Measurements from ENCODE around the gene IGFLR1. TPM values are rescaled to one million over a fixed set of nuclear protein-coding genes. Genes with fewer than 3 reads are reported as not detected.

Gene IGFLR1
- polyA plus RNA-seq, 1 of the 3 experiments (the other 2 are of a cell fraction): 5.6 TPM

- no peak overlapping the region for H3K9ac ChIP-seq
- DNase-seq: no peak
- no peak overlapping the region for H3K4me3 ChIP-seq (ENCODE audit: low read depth in 2 of 2, low read length in 1 of 2)
- POLR2A ChIA-PET: no interaction called here
- H3K9me3 ChIP-seq: no peaks in the 10 kb centered on the region
- H3K36me3 ChIP-seq (replicated peaks in 1 of 2; ENCODE audit: control insufficient read depth in 1 of 2, insufficient read depth in 2 of 2, low read length in 1 of 2): peaks cover 5 to 32% of the 10 kb centered on the region in 2 experiments
- peaks cover 4% of the 10 kb centered on the region for H4K20me1 ChIP-seq (ENCODE audit: insufficient read depth)
- 90% methylated on average over 13 of the region's 13 CpGs for WGBS (ENCODE audit: low lambda C conversion rate)
- no peak overlapping the region for H3K27ac ChIP-seq (ENCODE audit: low read depth in 2 of 2, low read length in 1 of 2)
- H3F3A ChIP-seq (replicated peaks; ENCODE audit: insufficient read depth): peaks cover 10% of the 10 kb centered on the region
- no peaks in the 10 kb centered on the region for H3K27me3 ChIP-seq (ENCODE audit: insufficient read depth)
- no peaks in the 10 kb centered on the region for H3K9me2 ChIP-seq
- CTCF ChIA-PET: no interaction called here
- peaks cover 29% of the 10 kb centered on the region for H3K79me2 ChIP-seq (ENCODE audit: insufficient read depth)
- H3K4me1 ChIP-seq (ENCODE audit: control insufficient read depth in 1 of 2, insufficient read depth in 2 of 2, low read depth in 1 of 2, low read length in 1 of 2): peaks cover 11 to 20% of the 10 kb centered on the region in 2 experiments; a peak in 3 of 4 replicates
- TF ChIP-seq EZH2phosphoT487 (IDR thresholded peaks at IDR 0.05; ENCODE audit: borderline replicate concordance, low read depth): no peak
- TF ChIP-seq JUND (IDR thresholded peaks at IDR 0.05): no peak
- TF ChIP-seq MXI1 (IDR thresholded peaks at IDR 0.05; ENCODE audit: low read depth, low read length): no peak
- no peak overlapping the region for H3K4me2 ChIP-seq
- no peak overlapping the region for H2AFZ ChIP-seq (ENCODE audit: low read depth)
Observed at GRCh38 chr19:35754370-35755130, 12.3 kb upstream of the IGFLR1 start.

- POLR2A ChIA-PET: no interaction called here
- CTCF ChIA-PET: no interaction called here
Observed at GRCh38 chr19:35753634-35754369, 11.6 kb upstream of the IGFLR1 start.

GRCh38 chr19:35752746-35753350 is 10.6 kb upstream of the IGFLR1 start:
- Histone ChIP-seq H3K4me3 (ENCODE audit: low read depth in 2 of 2, low read length in 1 of 2) (no peak overlapping the region), H3K9me2 (no peaks in the 10 kb centered on the region), H3K36me3 (replicated peaks in 1 of 2; ENCODE audit: control insufficient read depth in 1 of 2, insufficient read depth in 2 of 2, low read length in 1 of 2) (peaks cover 6 to 32% of the 10 kb centered on the region in 2 experiments), H3K4me1 (ENCODE audit: control insufficient read depth in 1 of 2, insufficient read depth in 2 of 2, low read depth in 1 of 2, low read length in 1 of 2) (peaks cover 9 to 15% of the 10 kb centered on the region in 2 experiments; a peak in 2 of 4 replicates), H3K27me3 (ENCODE audit: insufficient read depth) (no peaks in the 10 kb centered on the region), H3K27ac (ENCODE audit: low read depth in 2 of 2, low read length in 1 of 2) (no peak overlapping the region), H3K4me2 (no peak overlapping the region), H3K9me3 (no peaks in the 10 kb centered on the region), H2AFZ (ENCODE audit: low read depth) (no peak overlapping the region), H3K79me2 (ENCODE audit: insufficient read depth) (peaks cover 28% of the 10 kb centered on the region), H4K20me1 (ENCODE audit: insufficient read depth) (no peaks in the 10 kb centered on the region), H3F3A (replicated peaks; ENCODE audit: insufficient read depth) (peaks cover 11% of the 10 kb centered on the region), H3K9ac (no peak overlapping the region)
- CTCF ChIA-PET: interaction anchor here (1.8 kb wide), 1 partner anchor 67 kb away, joined by 6 read pairs; no protein-coding TSS in a partner anchor
- TF ChIP-seq EZH2phosphoT487 (IDR thresholded peaks at IDR 0.05; ENCODE audit: borderline replicate concordance, low read depth): no peak
- TF ChIP-seq MXI1 (IDR thresholded peaks at IDR 0.05; ENCODE audit: low read depth, low read length): no peak
- TF ChIP-seq JUND (IDR thresholded peaks at IDR 0.05): no peak
- TF ChIP-seq RXRA (IDR thresholded peaks at IDR 0.05; ENCODE audit: borderline replicate concordance, low read depth): no peak
- no peak for TF ChIP-seq USF1 (IDR thresholded peaks at IDR 0.05; ENCODE audit: borderline replicate concordance, low read depth)
- TF ChIP-seq TCF12 (IDR thresholded peaks at IDR 0.05): no peak
- TF ChIP-seq MEF2A (IDR thresholded peaks at IDR 0.05; ENCODE audit: borderline replicate concordance, low read depth): no peak
- no peak for TF ChIP-seq PBX3 (IDR thresholded peaks at IDR 0.05)
- TF ChIP-seq POLR2AphosphoS5 (IDR thresholded peaks at IDR 0.05; ENCODE audit: low read depth, low read length): no peak
- no peak for TF ChIP-seq TAF1 (IDR thresholded peaks at IDR 0.05; ENCODE audit: borderline replicate concordance, low read depth, low read length)
- no peak for TF ChIP-seq RFX5 (IDR thresholded peaks at IDR 0.05; ENCODE audit: low read length)
- no peak for TF ChIP-seq FOXM1 (IDR thresholded peaks at IDR 0.05; ENCODE audit: low read depth)
- no peak for DNase-seq
- WGBS (ENCODE audit: low lambda C conversion rate): 93% methylated on average over 7 of the region's 20 CpGs
- POLR2A ChIA-PET: no interaction called here

More at GRCh38 chr19:35753634-35754369, 11.6 kb upstream of the IGFLR1 start:
- H3K9me2 ChIP-seq: no peaks in the 10 kb centered on the region
- H4K20me1 ChIP-seq (ENCODE audit: insufficient read depth): no peaks in the 10 kb centered on the region; the same call in 1 of the 2 replicates
- WGBS (ENCODE audit: low lambda C conversion rate): 96% methylated on average over 11 of the region's 20 CpGs
- no peak overlapping the region for H3K4me2 ChIP-seq
- H3K36me3 ChIP-seq (replicated peaks in 1 of 2; ENCODE audit: control insufficient read depth in 1 of 2, insufficient read depth in 2 of 2, low read length in 1 of 2): peaks cover 5 to 32% of the 10 kb centered on the region in 2 experiments
- DNase-seq: no peak
- no peak overlapping the region for H3K27ac ChIP-seq (ENCODE audit: low read depth in 2 of 2, low read length in 1 of 2)
- H3F3A ChIP-seq (replicated peaks; ENCODE audit: insufficient read depth): peaks cover 10% of the 10 kb centered on the region
- H3K4me3 ChIP-seq (ENCODE audit: low read depth in 2 of 2, low read length in 1 of 2): no peak overlapping the region
- H3K9me3 ChIP-seq: no peaks in the 10 kb centered on the region
- no peaks in the 10 kb centered on the region for H3K27me3 ChIP-seq (ENCODE audit: insufficient read depth)
- H3K9ac ChIP-seq: no peak overlapping the region
- H3K4me1 ChIP-seq (ENCODE audit: control insufficient read depth in 1 of 2, insufficient read depth in 2 of 2, low read depth in 1 of 2, low read length in 1 of 2): peaks cover 10 to 15% of the 10 kb centered on the region in 2 experiments; a peak in 3 of 4 replicates
- H3K79me2 ChIP-seq (ENCODE audit: insufficient read depth): peaks cover 29% of the 10 kb centered on the region
- H2AFZ ChIP-seq (ENCODE audit: low read depth): no peak overlapping the region
- TF ChIP-seq EZH2phosphoT487 (IDR thresholded peaks at IDR 0.05; ENCODE audit: borderline replicate concordance, low read depth): no peak
